H1 (cell line): ENCODE data around the gene ADORA1. TPM values are rescaled to one million over a fixed set of nuclear protein-coding genes. Genes with fewer than 3 reads are reported as not detected.

Source experiments
- CTCF ChIA-PET: fragments of 300-600 bp; sonication (Branson Sonifier 250); formaldehyde crosslinking; loops from one replicate; lab custom pipeline; 2021; ENCODE audit not compliant: partially characterized antibody; lab: Charles Lee
- POLR2A ChIA-PET: fragments of 300-600 bp; sonication (Branson Sonifier 250); formaldehyde crosslinking; loops from one replicate; lab custom pipeline; 2021; ENCODE audit warnings: inconsistent platforms; ENCODE audit not compliant: partially characterized antibody; lab: Charles Lee
- DNase-seq, 2 experiments: peaks; one replicate each; pipeline versions ENCODE4 v3.0.0 to v3.0.0-alpha.2; 2010 to 2022; ENCODE audit warnings: low spot score in 2 of 2, low read depth in 1 of 2, mixed read lengths in 1 of 2
- FAIRE-seq: peaks from 2 replicates; lab custom pipeline; 2011; peaks lifted over from hg19 to GRCh38; lab: Jason Lieb, UNC
- H2AFZ ChIP-seq: 2 replicates; pipeline ENCODE4 v1.8.1; 2012; ENCODE audit warnings: low read length, inconsistent platforms
- H2AK5ac ChIP-seq: 2 replicates; pipeline ENCODE4 v1.6.1; 2013; ENCODE audit warnings: low read depth, low read length
- H2BK120ac ChIP-seq: replicated peaks from 2 replicates; pipeline ENCODE3; 2013; ENCODE audit warnings: low read depth, low read length, inconsistent platforms
- H2BK12ac ChIP-seq: 2 replicates; pipeline ENCODE4 v1.6.1; 2013; ENCODE audit warnings: low read depth, low read length
- H2BK15ac ChIP-seq: 2 replicates; pipeline ENCODE4 v1.6.1; 2013; ENCODE audit warnings: low read length
- H2BK20ac ChIP-seq: 2 replicates; pipeline ENCODE4 v1.6.1; 2013; ENCODE audit warnings: low read length
- H2BK5ac ChIP-seq: 2 replicates; pipeline ENCODE4 v1.6.1; 2013; ENCODE audit warnings: low read depth, low read length
- H3K14ac ChIP-seq: 2 replicates; pipeline ENCODE4 v1.6.1; 2013; ENCODE audit warnings: inconsistent platforms; ENCODE audit not compliant: insufficient read length
- H3K18ac ChIP-seq: 2 replicates; pipeline ENCODE4 v1.6.1; 2013; ENCODE audit warnings: low read length; ENCODE audit errors: extremely low read depth
- H3K23ac ChIP-seq: 2 replicates; pipeline ENCODE4 v1.6.1; 2013; ENCODE audit warnings: inconsistent platforms; ENCODE audit not compliant: insufficient read length
- H3K23me2 ChIP-seq: 2 replicates; pipeline ENCODE4 v1.6.1; 2013; ENCODE audit warnings: low read depth, low read length
- H3K27ac ChIP-seq: 2 replicates; pipeline ENCODE4 v1.6.1; 2011; ENCODE audit warnings: low read depth, low read length, inconsistent platforms
- H3K27me3 ChIP-seq, 4 experiments: replicated peaks in 1 of 4; 1 replicate in 1 of 4; 2 replicates in 3 of 4; pipeline versions ENCODE4 v1.6.1 to v1.8.1; 2011 to 2013; ENCODE audit warnings: low read length in 3 of 4, mild to moderate bottlenecking in 3 of 4, inconsistent platforms in 2 of 4, mixed read lengths in 2 of 4, moderate library complexity in 1 of 4; ENCODE audit not compliant: control insufficient read depth in 3 of 4, insufficient read depth in 3 of 4; ENCODE audit errors: extremely low read depth in 1 of 4
- H3K36me3 ChIP-seq, 4 experiments: 2 replicates each; pipeline versions ENCODE4 v1.6.1 to v1.8.1; 2011 to 2013; ENCODE audit warnings: mild to moderate bottlenecking in 4 of 4, low read length in 3 of 4, moderate library complexity in 2 of 4, control low read depth in 1 of 4, inconsistent platforms in 1 of 4; ENCODE audit not compliant: insufficient read depth in 4 of 4, control insufficient read depth in 2 of 4
- H3K4ac ChIP-seq: replicated peaks from 2 replicates; pipeline ENCODE3; 2013; ENCODE audit warnings: low read length, low read depth, mixed read lengths, inconsistent platforms; ENCODE audit not compliant: insufficient read length
- H3K4me1 ChIP-seq, 4 experiments: replicated peaks in 1 of 4; 1 replicate in 1 of 4; 2 replicates in 3 of 4; pipeline versions ENCODE4 v1.6.1 to v1.8.1; 2011 to 2013; ENCODE audit warnings: low read length in 3 of 4, inconsistent platforms in 2 of 4, mixed read lengths in 1 of 4; ENCODE audit not compliant: insufficient read depth in 4 of 4, control insufficient read depth in 3 of 4
- H3K4me2 ChIP-seq, 2 experiments: 2 replicates each; pipeline versions ENCODE4 v1.6.1 to v1.8.1; 2011 to 2013; ENCODE audit warnings: low read depth in 2 of 2, low read length in 2 of 2, control low read depth in 1 of 2, inconsistent platforms in 1 of 2, mild to moderate bottlenecking in 1 of 2; ENCODE audit not compliant: insufficient read depth in 1 of 2
- H3K4me3 ChIP-seq, 4 experiments: fragments of 200-600, 300-600 bp in 1 of 4; sonication (generic), shearing (Covaris generic), sonication (Bioruptor Twin) in 1 of 4; 2 replicates each; pipeline versions ENCODE4 v1.5.1 to v1.8.1; 2011 to 2016; ENCODE audit warnings: low read length in 4 of 4, low read depth in 3 of 4, control low read depth in 2 of 4, inconsistent platforms in 2 of 4, mild to moderate bottlenecking in 2 of 4, mixed read lengths in 1 of 4, moderate library complexity in 1 of 4; ENCODE audit not compliant: insufficient read depth in 2 of 4; ENCODE audit errors: extremely low read depth in 1 of 4
- H3K56ac ChIP-seq: replicated peaks from 2 replicates; pipeline ENCODE3; 2013; ENCODE audit warnings: low read depth, mild to moderate bottlenecking, mixed read lengths, low read length, inconsistent platforms; ENCODE audit not compliant: insufficient read length
- H3K79me1 ChIP-seq: 2 replicates; pipeline ENCODE4 v1.6.1; 2013; ENCODE audit warnings: low read depth, low read length, control low read depth
- H3K79me2 ChIP-seq, 2 experiments: 2 replicates each; pipeline versions ENCODE4 v1.6.1 to v1.8.1; 2012 to 2013; ENCODE audit warnings: low read length in 2 of 2, mild to moderate bottlenecking in 2 of 2, inconsistent platforms in 1 of 2; ENCODE audit not compliant: insufficient read depth in 2 of 2, control insufficient read depth in 1 of 2
- H3K9ac ChIP-seq, 4 experiments: replicated peaks in 1 of 4; 1 replicate in 1 of 4; 2 replicates in 3 of 4; pipeline versions ENCODE4 v1.6.1 to v1.8.1; 2011 to 2013; ENCODE audit warnings: low read depth in 3 of 4, low read length in 3 of 4, control low read depth in 2 of 4, mild to moderate bottlenecking in 2 of 4, moderate library complexity in 2 of 4, inconsistent platforms in 1 of 4; ENCODE audit errors: extremely low read depth in 1 of 4
- H3K9me3 ChIP-seq, 2 experiments: 2 replicates each; pipeline versions ENCODE4 v1.6.1 to v1.8.1; 2012 to 2013; ENCODE audit warnings: mild to moderate bottlenecking in 2 of 2, moderate library complexity in 2 of 2, control low read depth in 1 of 2, inconsistent platforms in 1 of 2, low read depth in 1 of 2, low read length in 1 of 2, mixed read lengths in 1 of 2; ENCODE audit not compliant: insufficient read depth in 2 of 2
- H4K20me1 ChIP-seq, 2 experiments: replicated peaks in 1 of 2; 2 replicates each; pipeline versions ENCODE3 to v1.8.1; 2011 to 2013; ENCODE audit warnings: inconsistent platforms in 2 of 2, low read length in 2 of 2, mild to moderate bottlenecking in 1 of 2; ENCODE audit not compliant: insufficient read depth in 2 of 2, control insufficient read depth in 1 of 2
- H4K5ac ChIP-seq: 2 replicates; pipeline ENCODE4 v1.6.1; 2013; ENCODE audit warnings: low read length, low read depth, mixed read lengths, inconsistent platforms; ENCODE audit not compliant: insufficient read length
- H4K8ac ChIP-seq: 2 replicates; pipeline ENCODE4 v1.8.0; 2013; ENCODE audit warnings: mild to moderate bottlenecking, moderate library complexity, low read length, inconsistent platforms; ENCODE audit not compliant: insufficient read depth; ENCODE audit errors: extremely low read depth
- H4K91ac ChIP-seq: replicated peaks from 2 replicates; pipeline ENCODE3; 2013; ENCODE audit warnings: low read length, mixed read lengths, inconsistent platforms; ENCODE audit not compliant: insufficient read length
- CBX8 ChIP-seq: fragments of 300-800, 300-1000 bp; sonication (generic); IDR thresholded peaks from 2 replicates; pipeline ENCODE4 v1.7.1; 2016; ENCODE audit warnings: low read depth, low read length, borderline replicate concordance
- CEBPB ChIP-seq: IDR thresholded peaks from 2 replicates; pipeline ENCODE4 v1.6.1; 2012; ENCODE audit warnings: low read depth, low read length
- CREB1 ChIP-seq: IDR thresholded peaks from 2 replicates; pipeline ENCODE4 v1.6.1; 2012; ENCODE audit warnings: inconsistent platforms
- GABPA ChIP-seq: IDR thresholded peaks from 2 replicates; pipeline ENCODE4 v1.6.1; 2011; ENCODE audit warnings: mild to moderate bottlenecking, low read length, moderate library complexity, borderline replicate concordance; ENCODE audit not compliant: insufficient read depth
- KDM1A ChIP-seq: fragments of 200-600, 300-600 bp; sonication (generic); IDR thresholded peaks from 2 replicates; pipeline ENCODE4 v1.7.1; 2016; ENCODE audit warnings: mild to moderate bottlenecking, low read length, borderline replicate concordance
- MAX ChIP-seq: IDR thresholded peaks from 2 replicates; pipeline ENCODE4 v1.6.1; 2012; ENCODE audit warnings: inconsistent platforms
- RBBP5 ChIP-seq: IDR thresholded peaks from 2 replicates; pipeline ENCODE4 v1.7.1; 2012; ENCODE audit warnings: low read depth, mild to moderate bottlenecking, inconsistent platforms, low read length, moderate library complexity, borderline replicate concordance
- RFX5 ChIP-seq: IDR thresholded peaks from 2 replicates; pipeline ENCODE4 v1.6.1; 2011; ENCODE audit warnings: low read depth, low read length, improper control_type of control experiment, borderline replicate concordance
- TAF1 ChIP-seq: IDR thresholded peaks from 2 replicates; pipeline ENCODE4 v1.6.1; 2011; ENCODE audit warnings: mild to moderate bottlenecking, low read depth, low read length
- TAF7 ChIP-seq: optimal IDR thresholded peaks from 2 replicates; pipeline ENCODE3; 2011; ENCODE audit warnings: low read depth, mild to moderate bottlenecking, inconsistent platforms, low read length, moderate library complexity, borderline replicate concordance
- WGBS, 2 experiments: shearing (Covaris generic) in 1 of 2; methylation state at CpG; one replicate each; pipeline versions ENCODE4 v1.1.6 to v1.1.7; 2013 to 2015; ENCODE audit warnings: low lambda C conversion rate in 2 of 2, mixed read lengths in 2 of 2, inconsistent platforms in 1 of 2, low coverage in 1 of 2, missing lambda C conversion rate in 1 of 2; ENCODE audit not compliant: insufficient replicate concordance in 2 of 2, insufficient coverage in 1 of 2, insufficient read length in 1 of 2; ENCODE audit errors: extremely low coverage in 1 of 2, missing lambda C conversion rate in 1 of 2; 5-methylcytosine and 5-hydroxymethylcytosine counted together
- polyA plus RNA-seq, 7 experiments: library from polyadenylated mRNA; depleted of rRNA in 3 of 7; stranded (reverse) in 5 of 7; unstranded in 2 of 7; fragments of >200 nt in 5 of 7; fragments of 200-250 nt in 2 of 7; gene quantifications; 1 replicate in 5 of 7; 2 replicates in 1 of 7; 4 replicates in 1 of 7; pipeline versions ENCODE4 v1.2.1 to v1.2.3, GENCODE V29; 2011 to 2013; ENCODE audit warnings: missing spikeins in 2 of 7, mixed read lengths in 2 of 7
- total RNA-seq: library from RNA; stranded (reverse); fragmentation: NEBNext Ultra II Directional; extraction: Animal tissue kit (Norgen Biotek cat#: 25700); gene quantifications from 2 replicates; pipeline ENCODE4 v1.2.1, GENCODE V29; 2021

ADORA1 gene
- total and polyA plus RNA-seq, 2 of the 8 experiments (the other 6 are each of a cell fraction or from before 2014, with no cell fraction given) = 3.3 to 6.7 TPM

GRCh38 chr1:203086992-203087763 lies 40.3 kb upstream of the ADORA1 start:
- H4K91ac ChIP-seq = no peak overlapping the region
- peaks cover 3 to 9% (median 7%) of the 10 kb centered on the region in 4 experiments for H3K4me1 ChIP-seq
- no peak overlapping the region for H2BK15ac ChIP-seq
- POLR2A ChIA-PET = interaction anchor here (0.7 to 1.7 kb wide), 2 partner anchors 11 to 47 kb away, joined by 3 to 4 read pairs; no protein-coding TSS in a partner anchor
- CTCF ChIA-PET = interaction anchor here (1.7 to 16.4 kb wide), 12 partner anchors 11 to 182 kb away, joined by 6 to 275 read pairs (median 72); partner anchors contain the start of genes ADORA1 and MYBPH
- H2AFZ ChIP-seq = no peak overlapping the region
- no peak overlapping the region for H3K18ac ChIP-seq
- H3K27me3 ChIP-seq = 0 out of 7 replicates have a peak, but pooled peaks cover 0 to 2% (median 0%) of the 10 kb centered on the region in 4 experiments
- no peak overlapping the region for H2BK120ac ChIP-seq
- no peak for TF ChIP-seq CBX8
- TF ChIP-seq KDM1A = no peak
- TF ChIP-seq CEBPB = no peak
- no peak for TF ChIP-seq TAF1
- TF ChIP-seq RBBP5 = no peak
- TF ChIP-seq GABPA = no peak
- TF ChIP-seq TAF7 = no peak
- no peak for TF ChIP-seq RFX5
- no peak for TF ChIP-seq CREB1
- no peak for TF ChIP-seq MAX
- peaks cover 1% of the 10 kb centered on the region; the same call in 1 of the 2 replicates for H3K23me2 ChIP-seq
- peak in 1 of 2 experiments; percentile 39 for DNase-seq
- H3K9me3 ChIP-seq = no peaks in the 10 kb centered on the region
- H3K36me3 ChIP-seq = no peaks in the 10 kb centered on the region
- H3K4me3 ChIP-seq = no peak overlapping the region
- no peak overlapping the region for H2BK20ac ChIP-seq
- no peak overlapping the region for H3K14ac ChIP-seq
- H3K9ac ChIP-seq = no peak overlapping the region
- no peak overlapping the region for H3K4me2 ChIP-seq
- no peak overlapping the region for H4K5ac ChIP-seq
- H4K8ac ChIP-seq = no peak overlapping the region
- H3K79me1 ChIP-seq = no peaks in the 10 kb centered on the region
- no peak for FAIRE-seq
- H2AK5ac ChIP-seq = no peak overlapping the region
- WGBS, 2 experiments = 86% methylated on average over 11 of the region's 11 CpGs; no CpG with 5 or more reads in 1 of the 2 experiments
- no peak overlapping the region for H3K23ac ChIP-seq
- no peak overlapping the region for H2BK12ac ChIP-seq
- H3K27ac ChIP-seq = no peak overlapping the region
- H4K20me1 ChIP-seq = no peaks in the 10 kb centered on the region
- H2BK5ac ChIP-seq = no peak overlapping the region
- H3K56ac ChIP-seq = no peak overlapping the region
- H3K79me2 ChIP-seq = no peaks in the 10 kb centered on the region
- no peak overlapping the region for H3K4ac ChIP-seq
